HG03196 (cell line): ENCODE measurements around the gene CENPP.
"Not testable (repeated sequence)": the region's sequence is repeated elsewhere in the genome, so short reads cannot be mapped to it uniquely, and the experiment has no call there.

ENCODE experiments used
- ATAC-seq: cut with Tn5 transposase; IDR thresholded peaks from one replicate; pipeline ENCODE4 v1.9.1; 2021; ENCODE audit not compliant: unreplicated experiment

The CENPP gene

GRCh38 chr9:92529124-92529523 is 203.4 kb downstream of the CENPP start:
- no peak for ATAC-seq

- no peak for ATAC-seq
Observed at GRCh38 chr9:92530893-92531292, 205.1 kb downstream of the CENPP start.

GRCh38 chr9:92534204-92534603 is 208.5 kb downstream of the CENPP start:
- no peak for ATAC-seq

GRCh38 chr9:92534674-92535073 is 208.9 kb downstream of the CENPP start:
- ATAC-seq = no peak

- ATAC-seq = no peak
Observed at GRCh38 chr9:92535940-92536850, 210.4 kb downstream of the CENPP start, which contains the start of gene ECM2. Gene ECM2 (minus strand): TSS chr9:92535990. CDS start chr9:92522866, 13,124 bp downstream.

GRCh38 chr9:92538541-92538940 is 212.8 kb downstream of the CENPP start:
- no peak for ATAC-seq

GRCh38 chr9:92543972-92544371 is 218.2 kb downstream of the CENPP start:
- no peak for ATAC-seq

- ATAC-seq = no peak
Observed at GRCh38 chr9:92545002-92545510, 219.3 kb downstream of the CENPP start.

GRCh38 chr9:92547356-92547755 is 221.6 kb downstream of the CENPP start:
- ATAC-seq = no peak

- ATAC-seq = no peak
Observed at GRCh38 chr9:92550765-92551164, 225.0 kb downstream of the CENPP start.

- ATAC-seq = no peak
Observed at GRCh38 chr9:92558612-92559374, 233.0 kb downstream of the CENPP start.

GRCh38 chr9:92561374-92562330 is 235.9 kb downstream of the CENPP start:
- no peak for ATAC-seq

- no peak for ATAC-seq
Observed at GRCh38 chr9:92562461-92562967, 236.8 kb downstream of the CENPP start.

- ATAC-seq = no peak
Observed at GRCh38 chr9:92563116-92564100, 237.7 kb downstream of the CENPP start.

- no peak for ATAC-seq
Observed at GRCh38 chr9:92564504-92564903, 238.8 kb downstream of the CENPP start.

- no peak for ATAC-seq
Observed at GRCh38 chr9:92564982-92565381, 239.2 kb downstream of the CENPP start.

- not testable (repeated sequence) for ATAC-seq
Observed at GRCh38 chr9:92571871-92572270, 246.1 kb downstream of the CENPP start.

- not testable (repeated sequence) for ATAC-seq
Observed at GRCh38 chr9:92573612-92574011, 247.9 kb downstream of the CENPP start.

- no peak for ATAC-seq
Observed at GRCh38 chr9:92576175-92576574, 250.4 kb downstream of the CENPP start.
